HUDEP-2 (cell line): Measurements from ENCODE around the gene KIF11.
A peak's percentile ranks its signal among the peaks of the same experiment; 100 is the strongest.
"Not testable (repeated sequence)": the region's sequence is repeated elsewhere in the genome, so short reads cannot be mapped to it uniquely, and the experiment has no call there.

Experiments used
- DNase-seq, 76 experiments: peaks; one replicate each; lab custom pipeline; 2025; ENCODE audit not compliant: unreplicated experiment in 76 of 76; lab: John Stamatoyannopoulos, UW

KIF11 gene

DNA sequence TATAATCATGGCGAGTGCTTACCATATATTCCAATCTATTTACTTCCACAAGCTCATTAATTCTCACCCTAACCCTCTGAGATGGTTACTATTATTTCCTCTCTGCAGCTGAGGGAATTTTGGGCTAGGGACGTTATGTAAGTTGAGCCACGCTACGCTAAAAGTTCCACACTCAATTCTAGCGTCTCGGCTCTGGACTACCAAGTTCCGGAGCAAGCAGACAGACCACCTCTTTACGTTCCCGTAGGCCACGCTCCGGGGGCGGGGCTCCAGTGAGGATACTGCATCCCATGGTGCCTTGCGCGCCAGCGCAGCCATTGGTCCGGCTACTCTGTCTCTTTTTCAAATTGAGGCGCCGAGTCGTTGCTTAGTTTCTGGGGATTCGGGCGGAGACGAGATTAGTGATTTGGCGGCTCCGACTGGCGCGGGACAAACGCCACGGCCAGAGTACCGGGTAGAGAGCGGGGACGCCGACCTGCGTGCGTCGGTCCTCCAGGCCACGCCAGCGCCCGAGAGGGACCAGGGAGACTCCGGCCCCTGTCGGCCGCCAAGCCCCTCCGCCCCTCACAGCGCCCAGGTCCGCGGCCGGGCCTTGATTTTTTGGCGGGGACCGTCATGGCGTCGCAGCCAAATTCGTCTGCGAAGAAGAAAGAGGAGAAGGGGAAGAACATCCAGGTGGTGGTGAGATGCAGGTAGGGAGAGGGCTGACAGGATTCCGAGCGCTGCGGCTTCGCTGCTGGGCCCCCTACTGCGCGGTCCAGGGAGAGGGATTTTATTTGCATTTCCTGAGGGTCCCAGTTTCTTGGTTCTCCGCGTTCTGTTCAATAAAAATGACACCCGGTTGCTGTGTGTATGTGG, at the start of gene KIF11:
TSS of gene KIF11 (plus strand) at position 370 of the 858 bp plus-strand sequence. CDS start at position 616, 246 bp downstream.
- DNase-seq: peak; percentile 9 to 97 (median 94)

DNA sequence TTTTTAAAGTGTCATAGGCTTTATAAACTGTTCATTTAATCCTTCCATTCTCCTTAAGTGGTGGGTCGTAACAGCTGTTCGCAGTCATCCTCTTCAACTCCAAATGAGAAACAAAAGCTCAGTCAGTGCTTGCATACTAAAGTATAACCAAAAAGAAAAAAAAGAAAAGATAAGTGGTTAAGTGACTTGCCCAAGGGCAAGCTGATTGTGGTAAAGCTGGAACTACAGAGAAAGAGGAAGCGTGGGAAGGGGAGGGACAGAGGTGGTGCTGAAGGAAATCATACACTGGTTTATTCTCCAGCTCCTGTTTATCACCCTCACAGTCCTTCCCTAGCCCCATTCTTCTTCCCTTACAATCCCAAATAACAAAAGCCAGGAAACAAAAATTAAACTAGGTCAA, 48.6 kb upstream of the KIF11 start:
- DNase-seq: peak in 19 of 76 experiments; percentile 2 to 52 (median 21)

DNA sequence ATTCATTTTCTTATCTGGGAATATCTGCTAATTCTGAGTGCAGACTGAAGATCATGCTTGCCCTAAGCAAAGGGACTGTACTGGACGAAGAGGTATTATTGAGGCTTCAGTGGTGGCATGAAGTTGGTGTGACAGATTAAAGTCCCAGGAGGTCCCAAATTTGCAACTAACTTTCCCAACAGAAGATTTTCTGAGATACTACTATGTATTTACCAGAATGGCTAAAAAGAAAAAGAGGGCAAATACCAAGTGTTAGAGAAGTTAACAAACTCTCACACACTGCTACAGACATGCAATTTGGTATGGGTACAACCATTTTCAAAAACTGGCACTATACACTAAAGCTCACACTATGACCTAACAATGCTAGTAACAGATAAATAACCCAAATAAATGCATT, 47.4 kb upstream of the KIF11 start:
- DNase-seq: no peak

DNA sequence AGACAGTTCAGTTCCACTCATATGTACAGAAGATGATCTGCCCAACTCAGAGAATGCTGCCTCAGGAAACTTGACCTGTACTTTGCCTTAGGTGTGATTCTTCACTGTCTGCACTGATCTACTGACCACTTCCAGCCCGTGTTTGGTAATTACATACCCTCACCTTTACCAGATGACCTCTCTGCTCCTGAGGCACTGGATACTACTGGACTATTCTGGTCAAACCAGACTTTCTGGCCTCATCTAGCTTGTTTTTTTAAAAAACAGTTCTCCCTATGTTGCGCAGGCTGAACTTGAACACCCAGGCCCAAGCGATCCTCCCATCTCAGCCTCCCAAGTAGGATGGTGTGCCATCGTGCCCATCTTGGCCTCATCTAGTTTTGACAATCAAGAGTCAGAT, 45.3 kb upstream of the KIF11 start:
- no peak for DNase-seq

- DNase-seq: no peak
These were observed 42.0 kb upstream of the KIF11 start for GRCh38 chr10:92550924-92551323.

- DNase-seq: no peak
These were observed 40.6 kb upstream of the KIF11 start for GRCh38 chr10:92552310-92552709.

GRCh38 chr10:92553959-92554358, 39.0 kb upstream of the KIF11 start:
- DNase-seq: no peak

GRCh38 chr10:92559046-92559445, 33.9 kb upstream of the KIF11 start:
- DNase-seq: no peak

DNA sequence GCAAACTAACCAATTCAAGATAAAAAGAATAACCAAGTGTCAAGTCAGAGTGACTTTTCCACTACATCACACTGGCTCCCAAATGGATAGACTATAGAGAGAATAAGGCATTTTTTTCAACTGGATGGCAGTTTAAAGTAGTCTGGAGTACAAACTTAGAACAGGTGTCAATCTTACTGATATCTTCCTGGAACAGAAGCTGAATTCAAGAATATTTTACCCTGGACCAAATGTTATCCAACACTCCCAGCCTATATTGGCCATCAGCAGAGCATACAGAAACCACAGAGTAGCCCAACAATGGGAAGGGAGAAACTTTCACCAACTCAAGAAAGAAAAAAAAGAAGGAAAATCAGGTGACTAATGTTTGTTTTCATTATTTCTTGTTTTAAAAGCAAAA, 30.5 kb upstream of the KIF11 start:
- DNase-seq: no peak

DNA sequence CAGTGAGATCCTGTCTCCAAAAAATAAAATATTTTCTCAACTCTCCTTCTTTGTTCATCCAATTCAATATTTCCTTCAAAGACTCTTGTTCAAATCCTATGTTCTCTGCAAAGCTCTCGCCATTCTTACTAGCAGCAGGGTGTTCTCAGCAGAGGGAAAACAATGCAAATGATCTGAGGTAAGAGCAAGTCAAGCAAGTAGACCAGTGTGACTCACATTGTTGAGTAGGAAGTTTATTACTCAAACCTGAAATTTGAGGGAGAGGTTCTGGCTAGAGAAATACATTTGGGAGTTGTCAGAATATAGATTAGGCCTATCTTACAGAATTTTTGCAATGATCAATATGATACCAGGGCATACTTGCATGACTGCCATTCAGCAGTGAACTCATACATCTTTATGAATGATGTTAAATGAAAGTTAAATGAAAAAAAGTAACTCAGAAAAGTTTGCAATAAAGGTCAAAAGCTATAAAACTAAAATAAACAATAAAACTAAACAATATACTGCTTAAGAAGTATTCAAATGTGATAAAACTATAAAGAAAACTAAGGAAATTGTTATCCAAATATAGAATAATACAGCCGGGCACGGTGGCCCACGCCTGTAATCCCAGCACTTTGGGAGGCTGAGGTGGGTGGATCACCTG, 24.9 kb upstream of the KIF11 start:
- DNase-seq: peak in 1 of 76 experiments; percentile 11

DNA sequence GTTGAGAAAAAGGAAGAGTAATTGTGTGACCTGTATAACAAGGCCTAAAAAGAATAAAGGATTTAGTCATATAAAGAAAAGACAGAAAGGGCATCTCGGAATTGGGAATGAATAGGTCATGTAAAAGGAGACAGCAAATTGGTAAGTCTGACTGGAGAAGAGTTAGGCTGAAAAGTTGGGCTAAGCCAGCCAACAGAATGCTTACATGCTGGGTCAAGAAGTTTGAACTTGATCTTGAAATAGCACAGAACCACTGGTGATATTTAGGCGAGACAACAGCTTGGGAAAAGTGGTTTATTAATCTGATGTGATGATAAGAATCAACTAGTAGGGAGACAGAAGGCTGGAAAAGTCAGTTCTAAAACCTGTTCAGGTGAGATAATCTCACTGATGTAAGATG, 23.9 kb upstream of the KIF11 start:
- DNase-seq: no peak

- not testable (repeated sequence) for DNase-seq
These were observed 23.3 kb upstream of the KIF11 start for GRCh38 chr10:92569663-92570062.

DNA sequence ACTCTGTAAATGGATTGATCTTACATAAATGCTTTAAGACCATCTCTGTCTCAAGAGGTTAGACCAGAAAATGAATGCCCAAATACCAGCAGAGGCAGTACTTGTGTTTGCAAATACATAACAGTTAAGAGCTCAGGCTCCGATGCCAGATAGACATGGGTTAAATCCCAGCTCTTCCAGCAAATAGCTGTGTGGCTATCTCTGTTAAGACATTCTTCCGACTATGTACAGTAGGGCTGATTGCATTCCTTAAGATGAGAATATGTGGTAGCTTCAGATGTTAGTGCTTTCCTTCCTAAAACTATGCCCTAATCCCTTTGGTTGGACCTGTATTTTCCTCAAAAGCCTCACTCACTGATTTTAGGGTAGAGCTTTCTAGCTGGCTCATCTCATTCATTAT, 21.3 kb upstream of the KIF11 start:
- no peak for DNase-seq

DNA sequence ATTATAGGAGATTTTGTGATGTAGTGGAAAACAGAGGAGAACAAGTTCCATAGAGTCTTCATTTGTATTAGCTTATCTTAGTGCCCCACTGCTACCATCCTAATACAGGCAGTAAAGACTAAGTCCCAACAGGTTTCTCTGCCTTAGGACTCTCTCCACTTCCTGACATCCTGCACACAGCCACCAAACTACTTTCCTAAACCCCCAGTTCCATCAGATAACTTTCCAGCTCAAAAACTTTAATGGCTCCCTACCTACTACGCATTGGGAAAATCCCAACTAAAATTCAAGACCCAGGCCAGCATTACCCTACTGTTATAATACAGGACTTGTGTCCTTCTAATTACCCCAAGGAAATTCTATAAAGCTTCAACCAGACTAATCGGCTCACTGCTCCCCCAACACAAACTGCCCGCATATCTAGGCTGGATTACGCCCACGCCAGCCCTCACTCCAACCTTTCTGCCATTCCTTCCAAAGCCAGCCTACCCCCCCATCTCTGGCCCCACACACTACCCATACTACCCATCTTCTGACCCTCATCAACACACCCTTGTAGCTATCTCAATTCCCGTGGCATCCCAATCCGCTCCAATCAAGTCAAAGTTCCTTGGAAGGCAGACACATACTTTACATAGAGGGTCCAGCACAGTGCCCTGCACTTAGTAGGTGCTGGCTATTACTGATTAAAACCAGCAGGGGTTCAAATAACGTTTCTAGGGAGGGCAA, 20.4 kb upstream of the KIF11 start:
- peak in 18 of 76 experiments; percentile 4 to 60 (median 20) for DNase-seq

DNA sequence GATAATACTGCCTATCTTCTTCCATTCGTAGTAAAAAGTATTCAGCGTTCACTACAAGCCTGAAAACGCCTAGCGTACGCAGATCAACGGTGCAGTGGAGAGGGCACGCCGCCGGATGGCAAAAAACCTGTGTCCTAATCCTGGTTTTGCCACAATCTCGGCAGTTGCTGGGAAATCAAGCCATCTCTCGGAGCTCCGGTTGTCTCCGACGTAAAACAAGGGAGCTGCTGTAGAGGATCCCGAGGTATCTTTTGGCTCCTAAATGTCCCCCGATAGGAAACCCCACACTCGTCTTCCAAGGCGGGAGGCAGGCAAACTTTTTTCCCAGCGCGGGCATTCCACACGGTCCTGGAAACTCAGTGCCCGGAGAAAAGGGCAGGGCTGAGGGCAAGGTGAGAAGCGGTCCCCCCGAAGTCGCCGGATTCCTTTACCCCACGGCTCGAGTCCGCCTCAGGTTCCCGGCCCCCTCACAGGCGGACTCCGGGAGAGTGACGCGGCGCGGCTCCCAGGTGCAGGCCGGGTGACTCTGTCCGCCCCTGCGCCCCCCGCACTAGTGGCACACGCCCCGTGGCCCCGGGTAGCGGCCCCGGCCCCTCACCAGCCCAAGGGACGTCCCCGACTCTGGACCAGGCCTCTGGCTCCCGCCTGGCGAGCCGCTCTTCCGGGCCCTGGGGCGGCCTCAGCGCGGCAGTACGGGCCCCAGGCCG, 19.7 kb upstream of the KIF11 start:
- peak in 35 of 76 experiments; percentile 4 to 60 (median 30) for DNase-seq

DNA sequence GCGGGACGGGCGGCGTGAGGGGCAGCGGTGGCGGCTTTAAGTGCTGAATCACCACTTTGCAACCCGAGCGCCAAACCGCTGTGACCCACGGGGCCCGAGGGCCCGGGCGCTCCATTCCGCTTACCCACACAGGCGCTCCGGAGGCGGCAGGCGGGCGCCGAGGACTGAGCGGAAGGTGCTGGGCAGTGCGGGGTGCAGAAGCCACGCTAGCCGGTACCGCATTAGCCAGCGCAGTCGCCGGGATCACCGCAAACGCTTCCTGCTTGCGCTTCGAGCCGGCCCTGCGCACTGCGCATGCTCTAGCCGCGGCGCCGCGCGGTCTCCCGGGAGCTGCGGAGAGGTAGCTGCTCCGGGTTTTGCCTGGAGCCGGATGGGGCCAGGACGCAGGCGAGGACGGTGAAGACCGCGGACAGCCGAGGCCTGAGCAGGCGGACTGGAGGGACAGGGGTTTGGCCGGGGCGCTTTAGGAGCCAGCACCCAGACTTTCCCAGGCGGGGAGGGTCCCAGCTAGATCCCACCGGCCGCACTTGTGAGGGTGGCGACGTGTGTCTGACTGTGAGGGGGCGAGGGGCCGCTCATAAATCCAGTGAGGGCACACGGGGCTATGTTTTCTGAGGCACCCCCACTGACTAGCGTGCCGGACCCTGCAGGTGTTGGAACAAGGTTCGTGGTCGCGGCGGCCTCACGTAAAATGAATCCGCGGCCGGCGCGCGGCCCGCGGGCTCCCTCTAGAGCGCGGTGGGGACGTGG, 19.0 kb upstream of the KIF11 start, which contains the start of gene IDE:
TSS of gene IDE (minus strand) at position 296 of the 750 bp plus-strand sequence. CDS start at position 222, 74 bp downstream.
- DNase-seq: peak in 74 of 76 experiments; percentile 18 to 87 (median 71)

DNA sequence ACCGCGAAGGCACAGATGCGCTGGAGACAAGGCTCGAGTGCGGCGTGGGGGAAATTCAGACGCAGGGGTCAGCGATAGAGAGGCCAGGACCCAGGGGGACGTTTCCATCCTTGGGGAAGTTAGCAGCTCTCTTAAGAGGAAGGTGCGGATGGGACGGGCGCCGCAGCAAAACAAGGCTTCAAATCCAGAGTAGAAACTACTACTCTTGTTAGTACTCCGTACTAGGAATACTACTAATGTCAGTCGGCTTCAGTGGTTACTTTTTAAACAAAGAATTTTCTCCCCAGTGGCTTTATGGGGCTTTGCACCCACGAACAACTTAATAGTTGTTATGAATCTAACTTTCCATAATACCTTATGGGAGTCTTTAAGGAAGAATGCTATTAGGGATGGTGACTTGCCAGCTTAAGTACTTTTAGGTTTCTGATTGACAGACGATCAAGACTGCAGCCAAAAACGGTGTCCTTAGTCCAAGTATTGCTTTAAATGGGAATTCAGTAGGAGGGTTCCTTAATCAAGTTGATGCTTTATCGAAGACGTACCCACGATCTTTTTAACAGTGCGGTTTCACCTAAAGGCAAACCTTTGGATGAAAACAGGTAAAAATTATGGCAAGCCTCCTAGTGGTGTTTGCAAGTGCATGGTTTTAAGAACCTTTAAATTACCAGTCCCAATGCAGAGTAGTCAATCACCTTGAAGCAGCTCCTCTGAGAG, 18.2 kb upstream of the KIF11 start:
- peak in 17 of 76 experiments; percentile 13 to 72 (median 36) for DNase-seq

- DNase-seq: no peak
These were observed 17.0 kb upstream of the KIF11 start for GRCh38 chr10:92575961-92576360.

DNA sequence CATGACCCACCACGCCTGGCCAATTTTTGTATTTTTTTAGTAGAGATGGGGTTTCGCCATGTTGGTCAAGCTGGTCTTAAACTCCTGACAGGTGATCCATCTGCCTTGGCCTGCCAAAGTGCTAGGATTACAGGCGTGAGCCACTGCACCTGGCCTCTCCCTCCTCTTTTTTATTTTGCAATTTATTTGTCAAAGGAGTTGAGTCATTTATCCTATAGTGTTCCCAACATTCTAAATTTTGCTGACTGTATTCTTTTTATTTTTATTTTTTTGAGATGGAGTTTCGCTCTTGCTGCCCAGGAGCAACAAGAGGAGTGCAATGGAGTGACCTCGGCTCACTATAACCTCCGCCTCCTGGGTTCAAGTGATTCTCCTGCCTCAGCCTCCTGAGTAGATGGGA, 10.6 kb upstream of the KIF11 start:
- not testable (repeated sequence) for DNase-seq
